GM12878 (cell line): ENCODE data around the gene TMEM132D. TPM values are rescaled to one million over a fixed set of nuclear protein-coding genes. Genes with fewer than 3 reads are reported as not detected.

Experiments used
- ATAC-seq: fragments of 200-7000 bp; cut with Tn5 transposase; 3 replicates; pipeline ENCODE4 v1.9.1; 2020; ENCODE audit warnings: mild to moderate bottlenecking, moderate library complexity
- BruUV-seq: library from RNA; stranded (reverse); fragments of 400-500 nt; replicated peaks from 2 replicates; lab custom pipeline; 2021; lab: Mats Ljungman, UMichigan
- CTCF ChIA-PET: fragments of 300-600 bp; sonication (Branson Sonifier 250); formaldehyde crosslinking; extraction: SDS; loops from one replicate; lab custom pipeline; 2021; ENCODE audit warnings: inconsistent platforms; lab: Yijun Ruan, JAX
- POLR2A ChIA-PET: fragments of 350-600 bp; formaldehyde crosslinking; extraction: SDS; loops from one replicate; lab custom pipeline; 2021; ENCODE audit warnings: inconsistent platforms; lab: Charles Lee
- RAD21 ChIA-PET: fragments of 300-600 bp; sonication (Branson Sonifier 250); formaldehyde crosslinking; loops from one replicate; lab custom pipeline; 2023; ENCODE audit warnings: antibody characterized with exemption; ENCODE audit not compliant: unreplicated experiment; lab: Charles Lee
- SMC1A ChIA-PET: fragments of 300-600 bp; sonication (Branson Sonifier 250); formaldehyde crosslinking; loops from one replicate; lab custom pipeline; 2023; ENCODE audit not compliant: unreplicated experiment, uncharacterized antibody; lab: Charles Lee
- DNase-seq: peaks from one replicate; pipeline ENCODE4 v3.0.0-alpha.2; 2011; ENCODE audit warnings: low read depth, low spot score
- FAIRE-seq: peaks from 3 replicates; lab custom pipeline; 2011; peaks lifted over from hg19 to GRCh38; lab: Jason Lieb, UNC
- H2AFZ ChIP-seq: 2 replicates; pipeline ENCODE4 v1.6.0; 2011; ENCODE audit warnings: low read depth, low read length, control low read depth; ENCODE audit not compliant: control insufficient read depth
- H3K27ac ChIP-seq: 2 replicates; pipeline ENCODE4 v1.5.1; 2011; ENCODE audit warnings: control low read depth; ENCODE audit not compliant: control insufficient read depth, insufficient read depth
- H3K27me3 ChIP-seq, 2 experiments: replicated peaks in 1 of 2; 2 replicates each; pipeline versions ENCODE4 v1.6.0 to v1.6.1; 2011; ENCODE audit warnings: low read length in 1 of 2; ENCODE audit not compliant: control insufficient read depth in 2 of 2, insufficient read depth in 2 of 2
- H3K36me3 ChIP-seq, 2 experiments: 2 replicates each; pipeline ENCODE4 v1.5.1; 2011; ENCODE audit warnings: low read length in 1 of 2; ENCODE audit not compliant: control insufficient read depth in 2 of 2, insufficient read depth in 2 of 2
- H3K4me1 ChIP-seq: 2 replicates; pipeline ENCODE4 v1.6.1; 2011; ENCODE audit warnings: mild to moderate bottlenecking, low read length, moderate library complexity, mixed read lengths; ENCODE audit not compliant: control insufficient read depth, insufficient read depth
- H3K4me2 ChIP-seq: 2 replicates; pipeline ENCODE4 v1.6.0; 2011; ENCODE audit warnings: control low read depth; ENCODE audit not compliant: control insufficient read depth, insufficient read depth
- H3K4me3 ChIP-seq: fragments of 200-600 bp; sonication (generic); 2 replicates; pipeline ENCODE4 v1.5.1; 2016
- H3K79me2 ChIP-seq: 2 replicates; pipeline ENCODE4 v1.6.0; 2011; ENCODE audit warnings: low read length; ENCODE audit not compliant: control insufficient read depth, insufficient read depth
- H3K9ac ChIP-seq: 2 replicates; pipeline ENCODE4 v1.8.0; 2011; ENCODE audit warnings: low read length, control low read depth, mixed read lengths; ENCODE audit not compliant: control insufficient read depth, insufficient read depth
- H3K9me3 ChIP-seq: replicated peaks from 3 replicates; pipeline ENCODE4 v1.5.1; 2011; ENCODE audit warnings: mild to moderate bottlenecking, low read length; ENCODE audit not compliant: control insufficient read depth, insufficient read depth
- H4K20me1 ChIP-seq: 2 replicates; pipeline ENCODE4 v1.6.0; 2011; ENCODE audit not compliant: control insufficient read depth, insufficient read depth
- BMI1 ChIP-seq: fragments of 450-650 bp; IDR thresholded peaks from 2 replicates; pipeline ENCODE4 v1.6.1; 2016; ENCODE audit warnings: mild to moderate bottlenecking, moderate library complexity, borderline replicate concordance
- FOXK2 ChIP-seq: fragments of 450-650 bp; IDR thresholded peaks from 2 replicates; pipeline ENCODE4 v1.6.1; 2017; ENCODE audit warnings: mild to moderate bottlenecking, moderate library complexity
- HDAC2 ChIP-seq: fragments of 200-600 bp; sonication (generic); IDR thresholded peaks from 2 replicates; pipeline ENCODE4 v1.6.1; 2017
- MEF2B ChIP-seq: fragments of 450-650 bp; IDR thresholded peaks from 2 replicates; pipeline ENCODE4 v1.6.1; 2018; ENCODE audit warnings: mild to moderate bottlenecking, moderate library complexity; ENCODE audit not compliant: partially characterized antibody, poor library complexity, severe bottlenecking
- RUNX3 ChIP-seq: IDR thresholded peaks from 2 replicates; pipeline ENCODE4 v1.6.1; 2012; ENCODE audit warnings: low read length, inconsistent platforms
- WRNIP1 ChIP-seq: IDR thresholded peaks from 2 replicates; pipeline ENCODE4 v1.6.1; 2011; ENCODE audit warnings: low read depth, low read length, improper control_type of control experiment, borderline replicate concordance
- ZBTB11 ChIP-seq: fragments of 450-650 bp; formaldehyde crosslinking; IDR thresholded peaks from 2 replicates; pipeline ENCODE4 v1.5.0; 2022; ENCODE audit warnings: mild to moderate bottlenecking, missing genetic modification characterization
- ZNF687 ChIP-seq: fragments of 450-650 bp; IDR thresholded peaks from 2 replicates; pipeline ENCODE4 v1.6.1; 2017; ENCODE audit warnings: mild to moderate bottlenecking, moderate library complexity
- ZSCAN29 ChIP-seq: fragments of 450-650 bp; IDR thresholded peaks from 2 replicates; pipeline ENCODE4 v1.6.1; 2017; ENCODE audit warnings: mild to moderate bottlenecking, moderate library complexity
- WGBS: methylation state at CpG from one replicate; pipeline ENCODE4 v1.1.6; 2016; ENCODE audit warnings: low lambda C conversion rate; ENCODE audit not compliant: insufficient replicate concordance, insufficient coverage; ENCODE audit errors: missing lambda C conversion rate; 5-methylcytosine and 5-hydroxymethylcytosine counted together
- in situ Hi-C: fragments of 300-500 bp; cut with MboI; formaldehyde crosslinking; loops from 9 replicates; pipeline ENCODE4 v1.14.3; 2018; ENCODE audit warnings: mixed read lengths
- intact Hi-C: fragments of 100-400 bp; cut with micrococcal nuclease; formaldehyde crosslinking; loops from one replicate; pipeline ENCODE4 v1.14.2; 2022; ENCODE audit not compliant: unreplicated experiment
- polyA plus RNA-seq, 11 experiments: library from polyadenylated mRNA; depleted of rRNA in 4 of 11; unstranded in 6 of 11; stranded (reverse) in 5 of 11; fragments of >200 nt; fragmentation: Nextera tagmentation in 4 of 11; fragmentation: Illumina TruSeq in 1 of 11; extraction: Ambion mirVana in 4 of 11; extraction: Trizol in 1 of 11; gene quantifications; 1 replicate in 1 of 11; 2 replicates in 10 of 11; pipeline versions ENCODE4 v1.2.1 to v1.2.3, GENCODE V29; 2011 to 2016; ENCODE audit warnings: inconsistent platforms in 2 of 11, missing spikeins in 2 of 11, low read depth in 1 of 11
- total RNA-seq, 4 experiments: library from RNA; depleted of rRNA in 3 of 4; stranded (reverse); fragments of >200 nt in 3 of 4; fragmentation: Illumina TruSeq in 1 of 4; extraction: Trizol in 1 of 4; gene quantifications; 2 replicates each; pipeline versions ENCODE4 v1.2.1 to v1.2.3, GENCODE V29; 2013 to 2021

Gene TMEM132D
- total and polyA plus RNA-seq, 10 of the 15 experiments (the other 5 are each of a cell fraction or from before 2014, with no cell fraction given): under 0.01 to 0.12 (median 0.02) TPM; not detected in 3

DNA sequence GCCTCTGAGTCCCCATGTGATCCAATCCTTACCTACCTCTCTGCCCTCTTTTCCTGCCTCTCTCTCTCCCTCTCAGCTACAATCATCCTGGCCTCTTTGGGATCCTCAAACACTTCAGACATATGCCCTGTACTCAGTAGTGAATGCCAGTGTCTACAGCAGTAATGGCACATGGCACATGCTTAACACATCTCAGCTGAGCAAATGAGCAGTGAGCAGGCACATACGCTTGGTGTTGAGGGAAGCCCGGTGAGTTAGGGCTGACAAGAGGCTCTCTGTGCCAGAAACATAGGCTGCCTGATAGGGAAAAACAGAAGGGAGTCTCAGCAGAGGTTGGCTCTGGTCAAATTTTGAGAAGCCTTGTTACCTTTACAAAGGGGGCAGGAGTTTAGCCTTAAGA, 409.1 kb downstream of the TMEM132D start:
- SMC1A ChIA-PET: no interaction called here
- Histone ChIP-seq H3K27ac (no peak overlapping the region), H3K4me2 (no peak overlapping the region), H3K4me3 (no peak overlapping the region), H3K27me3 (no peaks in the 10 kb centered on the region), H3K9me3 (no peaks in the 10 kb centered on the region; the same call in 2 of the 3 replicates), H3K36me3 (no peaks in the 10 kb centered on the region), H3K4me1 (no peaks in the 10 kb centered on the region), H2AFZ (no peak overlapping the region), H4K20me1 (no peaks in the 10 kb centered on the region), H3K79me2 (no peaks in the 10 kb centered on the region), H3K9ac (no peak overlapping the region)
- CTCF ChIA-PET: no interaction called here
- no TSS peak for BruUV-seq
- RAD21 ChIA-PET: no interaction called here
- WGBS: 20% methylated on average over 2 of the region's 2 CpGs
- in situ Hi-C loops (no loop called here), intact Hi-C loops (no loop called here)
- POLR2A ChIA-PET: no interaction called here
- DNase-seq (no peak), ATAC-seq (no peak), FAIRE-seq (no peak)
- TF ChIP-seq ZBTB11 (no peak), WRNIP1 (no peak), ZSCAN29 (no peak), HDAC2 (no peak), RUNX3 (no peak), MEF2B (no peak), FOXK2 (no peak), ZNF687 (no peak), BMI1 (no peak)
